Transverse colon (tissue), 4 donors: ENCODE results near the gene MGME1. TPM values are rescaled to one million over a fixed set of nuclear protein-coding genes. Genes with fewer than 3 reads are reported as not detected.

Experiments
- DNase-seq: peaks from one replicate; pipeline ENCODE4 v3.0.0-alpha.2; 2019
- H3K27ac ChIP-seq, 4 donors: fragments of 200-600 bp; sonication (generic); 2 replicates each; pipeline ENCODE4 v1.5.1; 2016 to 2018; ENCODE audit warnings: inconsistent platforms in 4 of 4
- H3K27me3 ChIP-seq: fragments of 200-600 bp; sonication (generic); 2 replicates; pipeline ENCODE4 v1.5.1; 2017; ENCODE audit warnings: inconsistent platforms
- H3K36me3 ChIP-seq, 4 donors: fragments of 200-600 bp; sonication (generic); 2 replicates each; pipeline ENCODE4 v1.5.1; 2017 to 2019; ENCODE audit warnings: inconsistent platforms in 4 of 4
- H3K4me1 ChIP-seq, 4 donors: fragments of 200-600 bp; sonication (generic); 2 replicates each; pipeline ENCODE4 v1.5.1; 2017 to 2020; ENCODE audit warnings: inconsistent platforms in 4 of 4
- H3K4me3 ChIP-seq, 4 donors: fragments of 200-600 bp; sonication (generic); 1 replicate in 1 of 4; 2 replicates in 3 of 4; pipeline versions ENCODE4 v1.5.1 to v1.6.1; 2017 to 2019; ENCODE audit warnings: inconsistent platforms in 4 of 4
- H3K9me3 ChIP-seq, 2 donors: fragments of 200-600 bp; sonication (generic); 2 replicates each; pipeline ENCODE4 v1.5.1; 2017 to 2019; ENCODE audit warnings: inconsistent platforms in 2 of 2
- CTCF ChIP-seq, 5 experiments: fragments of 200-600 bp in 3 of 5; fragments of 450-650 bp in 2 of 5; sonication (generic) in 3 of 5; IDR thresholded peaks; 1 replicate in 2 of 5; 2 replicates in 3 of 5; pipeline ENCODE4 v1.5.1; 2016 to 2017; ENCODE audit warnings: antibody characterized with exemption in 5 of 5, inconsistent platforms in 3 of 5, mild to moderate bottlenecking in 2 of 5, moderate library complexity in 1 of 5
- EP300 ChIP-seq: sonication (generic); formaldehyde crosslinking; IDR thresholded peaks from one replicate; pipeline ENCODE4 v1.6.1; 2017; ENCODE audit warnings: antibody characterized with exemption, low read depth
- POLR2A ChIP-seq: fragments of 450-650 bp; IDR thresholded peaks from one replicate; pipeline ENCODE4 v1.6.1; 2016; ENCODE audit warnings: antibody characterized with exemption, mild to moderate bottlenecking, moderate library complexity
- POLR2AphosphoS5 ChIP-seq, 3 donors: sonication (generic); formaldehyde crosslinking; IDR thresholded peaks; one replicate each; pipeline ENCODE4 v1.6.1; 2016; ENCODE audit warnings: antibody characterized with exemption in 3 of 3
- WGBS, 2 donors: methylation state at CpG; one replicate each; pipeline ENCODE4 v1.1.5; 2018; ENCODE audit warnings: low coverage in 1 of 2; 5-methylcytosine and 5-hydroxymethylcytosine counted together
- in situ Hi-C, 4 donors: fragments of 200-750 bp; cut with MboI; loops; one replicate each; pipeline versions ENCODE4 v1.15.0 to v1.15.1; 2017; ENCODE audit warnings: low sequenced_read_pairs in 3 of 4, low pct_ligation_motif_present in 1 of 4, low pct_unique_long_range_greater_than_20kb in 1 of 4
- intact Hi-C: fragments of 100-400 bp; cut with DNase I; formaldehyde crosslinking; loops from one replicate; pipeline ENCODE4 v1.15.1; 2023; ENCODE audit warnings: low total_unique reads
- total RNA-seq, 4 donors: library from RNA; depleted of rRNA; stranded (reverse); fragments of >200 nt; gene quantifications; one replicate each; pipeline ENCODE4 v1.1.0, GENCODE V29; 2016

The MGME1 gene
- total RNA-seq, 4 donors from 2014 or later = 4.1 to 18.8 (median 14.3) TPM

- TF ChIP-seq POLR2AphosphoS5 (IDR thresholded peaks at IDR 0.05) = no peak
- no peak for TF ChIP-seq CTCF (IDR thresholded peaks at IDR 0.05)
- no peak for TF ChIP-seq EP300
- no peak for TF ChIP-seq POLR2A
- H3K9me3 ChIP-seq = no peaks in the 10 kb centered on the region
- WGBS, 2 donors = 62 to 77% methylated on average over 3 of the region's 3 CpGs
- H3K4me1 ChIP-seq = peaks cover 0 to 7% (median 0%) of the 10 kb centered on the region in 4 donors
- H3K36me3 ChIP-seq = no peaks in the 10 kb centered on the region
- no peak overlapping the region for H3K4me3 ChIP-seq
- in situ Hi-C loops = no loop called here
- no peaks in the 10 kb centered on the region for H3K27me3 ChIP-seq
- DNase-seq = no peak
- intact Hi-C loops = no loop called here
- no peak overlapping the region for H3K27ac ChIP-seq
Measured at GRCh38 chr20:18016772-18017171, 48.0 kb downstream of the MGME1 start.

GRCh38 chr20:18018100-18018499, 49.3 kb downstream of the MGME1 start:
- Histone ChIP-seq H3K9me3 (no peaks in the 10 kb centered on the region), H3K4me1 (peaks cover 0 to 7% (median 0%) of the 10 kb centered on the region in 4 donors), H3K36me3 (no peaks in the 10 kb centered on the region), H3K4me3 (no peak overlapping the region), H3K27me3 (no peaks in the 10 kb centered on the region), H3K27ac (no peak overlapping the region)
- no peak for DNase-seq
- TF ChIP-seq POLR2AphosphoS5 (IDR thresholded peaks at IDR 0.05) (no peak), CTCF (IDR thresholded peaks at IDR 0.05) (no peak), EP300 (no peak), POLR2A (no peak)
- in situ Hi-C loops (no loop called here), intact Hi-C loops (no loop called here)
- WGBS, 2 donors = 86 to 88% methylated on average over 4 to 10 of the region's 10 CpGs

- WGBS, 2 donors = 16% methylated on average over 1 of the region's 1 CpG; no CpG with 5 or more reads in 1 of the 2 donors
- intact Hi-C loops = no loop called here
- no peak for DNase-seq
Measured at GRCh38 chr20:18019068-18019467, 50.2 kb downstream of the MGME1 start.

GRCh38 chr20:18020931-18021330, 52.1 kb downstream of the MGME1 start:
- no peaks in the 10 kb centered on the region for H3K27me3 ChIP-seq
- H3K4me1 ChIP-seq = peaks cover 0 to 7% (median 0%) of the 10 kb centered on the region in 4 donors
- H3K36me3 ChIP-seq = no peaks in the 10 kb centered on the region
- in situ Hi-C loops (no loop called here), intact Hi-C loops (no loop called here)
- no peak for TF ChIP-seq POLR2AphosphoS5 (IDR thresholded peaks at IDR 0.05)
- TF ChIP-seq EP300 = no peak
- no peak for TF ChIP-seq CTCF (IDR thresholded peaks at IDR 0.05)
- TF ChIP-seq POLR2A = no peak
- H3K27ac ChIP-seq = no peak overlapping the region
- no peaks in the 10 kb centered on the region for H3K9me3 ChIP-seq
- H3K4me3 ChIP-seq = no peak overlapping the region
- no peak for DNase-seq
- 80 to 89% methylated on average over 1 to 7 of the region's 7 CpGs for WGBS, 2 donors

More at GRCh38 chr20:18019068-18019467, 50.2 kb downstream of the MGME1 start:
- Histone ChIP-seq H3K36me3 (no peaks in the 10 kb centered on the region), H3K4me3 (no peak overlapping the region), H3K9me3 (no peaks in the 10 kb centered on the region), H3K27me3 (no peaks in the 10 kb centered on the region), H3K4me1 (peaks cover 0 to 7% (median 0%) of the 10 kb centered on the region in 4 donors), H3K27ac (no peak overlapping the region)
- in situ Hi-C loops = no loop called here
- TF ChIP-seq POLR2A (no peak), CTCF (IDR thresholded peaks at IDR 0.05) (peak in 3 of 5 experiments; percentile 16 to 26 (median 16))
